Measurements from ENCODE around the gene CACNB1.
A peak's percentile ranks its signal among the peaks of the same experiment; 100 is the strongest.

Gene CACNB1

GRCh38 chr17:39200957-39201510 lies 3.6 kb upstream of the CACNB1 start:
- no peak for DNase-seq (ENCODE audit: low read depth)

DNA sequence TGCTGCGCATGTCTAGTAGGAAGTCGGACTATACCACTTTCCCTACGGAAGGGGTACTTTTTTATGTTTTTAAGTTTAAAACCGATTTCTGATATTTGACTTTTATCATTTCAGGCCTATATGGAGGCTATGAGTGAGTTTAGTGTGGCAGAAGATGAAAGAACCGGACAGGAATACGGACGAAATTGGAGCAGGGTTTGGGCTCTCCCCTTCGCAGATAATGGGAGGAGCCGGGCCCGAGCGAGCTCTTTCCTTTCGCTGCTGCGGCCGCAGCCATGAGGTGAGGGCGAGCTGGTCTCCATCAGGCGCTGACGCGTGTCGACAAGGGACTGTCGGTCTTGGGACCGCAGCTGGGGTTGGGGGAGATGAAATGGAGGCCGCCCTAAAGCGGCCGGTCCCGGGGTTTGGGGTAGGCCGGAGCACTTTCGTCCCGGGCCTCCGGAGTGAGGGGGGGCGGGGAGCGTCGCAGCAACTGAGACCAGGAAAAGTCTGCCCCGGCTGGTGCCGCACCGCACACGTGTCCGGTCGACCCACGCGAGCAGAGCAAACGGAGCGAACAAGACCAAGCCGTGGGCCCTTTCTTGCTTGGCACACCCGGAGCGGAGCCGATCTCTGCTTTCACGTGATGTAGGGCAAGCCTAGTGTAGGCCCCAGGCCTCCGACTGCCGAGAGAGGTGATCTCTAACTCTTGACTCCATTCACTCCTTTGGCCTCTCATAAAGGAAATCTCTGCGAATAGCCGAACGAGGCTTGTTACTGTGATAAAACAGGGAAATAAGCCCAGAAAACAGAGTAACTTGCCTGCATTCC lies 2.8 kb upstream of the CACNB1 start, which contains the start of gene RPL19:
RPL19 (plus strand) TSS at position 214 of the 810 bp plus-strand sequence; CDS start at position 276, 62 bp downstream.
- DNase-seq (ENCODE audit: low read depth) = peak; percentile 69

DNA sequence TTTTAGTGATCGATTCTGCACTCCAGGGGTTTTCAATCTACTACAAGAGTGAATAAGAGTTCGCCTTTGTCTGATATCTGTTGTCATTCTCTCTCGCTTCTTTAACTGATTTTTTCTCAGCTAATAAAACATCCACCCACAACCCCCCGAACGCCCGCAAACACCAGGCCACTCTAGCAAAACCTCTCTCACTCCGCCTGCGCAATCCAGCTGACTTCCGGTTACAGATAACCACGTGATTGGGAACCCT lies 2.3 kb upstream of the CACNB1 start:
- peak; percentile 80 for DNase-seq (ENCODE audit: low read depth)

DNA sequence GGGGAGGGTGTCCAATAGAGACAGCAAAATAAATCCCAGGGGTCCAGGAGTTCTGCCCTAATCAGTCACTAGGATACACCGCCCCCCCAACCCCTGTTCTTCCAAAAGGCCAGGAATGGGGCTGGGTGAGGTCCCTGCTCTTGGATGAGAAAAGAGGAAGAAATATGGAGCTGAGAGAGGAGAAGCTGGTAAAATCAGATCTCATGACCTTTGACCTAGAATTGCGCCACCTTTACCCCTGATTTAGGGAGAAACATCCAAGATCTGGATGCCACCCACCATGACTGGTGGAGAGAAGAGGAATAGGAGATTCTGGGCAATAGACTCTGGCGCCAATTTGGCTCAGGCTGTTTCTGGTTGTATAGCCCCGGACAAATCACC lies 707 bp upstream of the CACNB1 start:
- no peak for DNase-seq (ENCODE audit: low read depth)

DNA sequence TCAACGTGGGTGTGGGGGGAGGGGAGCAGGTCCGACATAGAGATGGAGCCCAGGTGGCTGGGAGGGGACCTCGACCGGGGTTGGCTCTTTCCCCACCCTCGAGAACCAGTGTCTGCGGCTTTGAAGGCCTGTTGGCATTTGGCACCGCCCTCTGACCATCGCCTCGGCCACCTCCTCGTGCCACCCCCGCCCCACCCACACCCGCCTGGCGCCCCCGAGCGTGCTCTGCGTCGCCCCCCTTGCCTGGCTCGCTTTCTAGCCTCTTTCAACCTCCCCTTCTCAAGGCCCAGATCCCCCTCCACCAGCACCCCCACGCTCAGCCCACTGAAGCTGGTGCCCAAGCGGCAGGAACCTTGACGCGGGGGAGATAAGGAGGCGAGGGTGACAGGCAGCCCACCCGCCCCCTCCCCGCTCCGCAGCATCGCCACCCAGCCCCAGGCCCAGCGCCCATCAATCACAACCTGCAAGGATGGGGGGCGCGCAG lies 619 bp downstream of the CACNB1 start:
- no peak for DNase-seq (ENCODE audit: low read depth)

DNA sequence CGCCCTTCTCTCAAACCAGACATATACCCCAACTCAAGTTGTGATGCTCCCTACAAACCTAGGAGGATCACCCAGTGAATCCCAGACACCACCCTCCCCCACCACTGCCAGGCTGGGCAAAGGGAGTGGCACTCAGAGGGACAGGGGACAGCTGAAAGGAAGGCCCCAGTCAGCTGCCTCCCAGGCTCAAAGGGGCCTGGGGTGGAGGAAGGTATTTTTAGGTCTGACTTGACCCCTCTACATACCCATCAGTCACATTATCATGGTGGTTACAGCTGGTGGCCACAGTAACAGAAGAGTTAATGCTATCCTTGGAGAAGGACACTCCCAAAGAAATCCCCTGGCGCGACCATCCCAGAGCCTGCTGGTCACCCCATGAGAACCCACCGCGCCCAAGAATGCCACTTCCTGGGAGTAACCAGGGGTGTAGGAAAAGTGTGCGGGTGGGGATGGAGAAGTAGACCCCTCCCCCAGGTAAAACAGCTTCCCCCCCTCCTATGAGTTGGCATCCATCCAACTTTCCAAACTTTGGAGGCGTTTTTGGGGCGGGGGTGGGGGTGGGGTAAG lies 1.1 kb downstream of the CACNB1 start:
- no peak for DNase-seq (ENCODE audit: low read depth)

- DNase-seq (ENCODE audit: low read depth) = no peak
Measured at GRCh38 chr17:39195568-39196160, 1.8 kb downstream of the CACNB1 start.

DNA sequence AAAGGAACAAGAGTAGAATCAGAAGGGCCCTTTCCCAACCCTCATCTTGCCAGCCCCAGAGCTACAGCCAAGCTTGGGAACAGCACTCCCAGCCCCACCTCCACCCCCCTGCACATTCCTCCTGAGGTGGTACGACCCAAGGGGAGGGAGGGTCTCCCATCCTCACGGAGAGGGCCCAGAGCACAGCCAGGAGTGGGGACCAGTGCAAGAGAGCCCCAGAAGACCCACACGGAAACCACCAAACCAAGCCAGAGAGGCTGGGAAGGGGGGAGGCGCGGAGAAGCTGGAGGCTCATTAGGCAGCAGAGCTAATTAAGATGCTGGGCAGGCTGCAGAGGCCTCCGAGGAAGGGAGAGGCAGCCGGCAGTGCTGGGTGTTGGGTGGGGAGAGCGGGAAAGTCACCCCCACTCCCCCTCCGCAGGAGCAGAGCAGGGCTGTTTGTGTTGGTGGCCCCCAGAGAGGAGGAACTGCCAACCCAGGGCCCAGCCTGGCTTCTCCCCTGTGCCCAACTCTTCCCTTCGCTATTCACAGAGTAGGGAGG lies 2.4 kb downstream of the CACNB1 start:
- no peak for DNase-seq (ENCODE audit: low read depth)

DNA sequence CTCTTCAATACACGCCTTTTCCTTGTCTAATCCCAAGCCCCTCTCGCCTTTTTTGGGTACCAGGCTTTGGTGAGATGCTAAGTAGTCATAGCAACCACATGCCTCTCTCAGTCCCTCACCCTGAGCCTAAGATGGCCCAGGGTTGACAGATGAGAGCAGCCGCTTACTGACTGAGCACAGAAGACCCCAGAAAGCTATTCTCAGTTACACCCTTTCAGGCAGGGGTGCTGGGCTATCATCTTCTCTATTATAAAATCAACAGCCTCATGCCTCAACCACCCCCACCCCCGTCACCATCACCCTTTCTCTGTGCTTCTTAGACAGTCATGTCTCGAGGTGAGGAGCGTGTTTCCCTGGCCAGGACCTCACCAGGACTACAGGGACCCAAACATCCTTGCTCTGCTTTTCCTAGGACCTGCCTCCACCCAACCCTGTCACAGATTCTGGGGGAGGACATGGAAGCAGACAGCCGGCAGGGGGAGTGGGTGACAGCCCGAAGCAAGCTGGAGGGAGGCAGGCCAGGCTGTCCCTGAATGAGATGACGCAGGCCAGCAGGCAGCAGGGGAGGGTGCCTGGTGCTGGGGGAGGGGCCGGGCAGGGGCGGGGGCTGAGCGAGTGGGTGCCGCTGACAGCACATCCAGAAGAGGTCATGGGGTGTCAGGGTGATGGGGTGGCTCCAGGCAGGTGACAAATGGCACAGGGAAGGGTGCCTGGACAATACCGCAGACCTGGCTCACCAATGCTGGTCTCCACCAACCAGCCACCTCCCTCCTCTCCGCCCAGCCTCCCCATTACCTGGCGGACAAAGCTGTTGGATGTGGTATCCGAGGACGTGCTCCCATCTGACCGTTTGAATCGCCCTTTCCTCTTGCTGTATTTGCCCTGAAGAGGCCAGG lies 3.1 kb downstream of the CACNB1 start:
- no peak for DNase-seq (ENCODE audit: low read depth)

DNA sequence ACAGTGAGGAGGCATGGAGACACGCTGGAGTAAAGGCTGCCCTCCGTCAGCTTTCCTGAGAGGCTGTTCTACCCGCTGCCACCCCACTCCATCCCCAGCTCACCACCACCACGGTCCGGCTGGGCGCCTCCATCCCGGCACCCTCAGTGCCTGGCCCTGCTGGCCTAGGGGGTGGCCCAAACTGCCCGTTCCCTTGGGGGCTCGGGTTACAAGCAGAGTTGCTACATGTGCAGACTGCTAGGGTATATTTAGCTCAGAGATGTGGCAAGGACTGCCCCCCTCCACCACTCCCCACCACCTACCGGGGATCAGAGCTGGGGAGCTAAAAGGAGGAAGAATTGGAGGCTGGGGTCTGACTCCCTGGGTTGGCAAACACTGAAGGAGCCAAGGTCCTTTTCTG lies 4.1 kb downstream of the CACNB1 start:
- DNase-seq (ENCODE audit: low read depth) = no peak

- no peak for DNase-seq (ENCODE audit: low read depth)
Measured at GRCh38 chr17:39192901-39193300, 4.6 kb downstream of the CACNB1 start.

DNA sequence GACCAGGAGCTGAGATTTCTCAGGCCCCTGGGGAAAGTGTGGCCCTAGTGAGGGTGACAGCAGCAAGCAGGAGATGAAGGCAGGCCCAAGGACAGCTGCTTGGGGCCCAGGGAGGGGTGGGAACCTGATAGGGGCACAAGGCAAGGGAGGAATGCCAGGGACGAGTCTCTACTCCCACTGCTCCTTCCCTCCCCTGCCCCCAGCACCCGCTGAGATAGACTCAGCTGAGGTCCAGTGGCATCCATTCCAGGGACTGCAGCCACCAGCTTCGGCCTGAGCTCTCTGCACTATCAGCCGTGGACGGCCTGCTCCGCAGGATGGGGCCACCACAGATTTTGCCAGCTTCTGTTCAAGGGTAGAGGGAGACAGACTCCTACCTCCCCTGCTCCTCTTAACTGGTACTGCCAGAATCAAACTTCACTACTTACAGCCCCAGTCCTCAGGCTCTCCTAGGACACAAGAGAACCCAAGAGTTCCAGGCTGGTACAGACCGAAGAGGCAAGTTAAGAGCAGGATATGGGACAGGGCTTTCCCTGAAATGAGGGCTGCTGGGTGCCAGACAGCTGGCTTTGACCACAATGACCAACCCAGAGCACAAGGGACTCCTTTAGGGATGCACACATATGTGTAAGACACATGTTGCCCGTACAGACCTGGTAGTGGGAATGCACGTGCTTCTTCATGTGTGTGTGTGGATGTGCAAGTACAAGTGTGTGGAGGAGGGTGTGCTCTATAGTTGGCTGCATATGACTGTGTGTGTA lies 5.5 kb downstream of the CACNB1 start:
- no peak for DNase-seq (ENCODE audit: low read depth)

DNA sequence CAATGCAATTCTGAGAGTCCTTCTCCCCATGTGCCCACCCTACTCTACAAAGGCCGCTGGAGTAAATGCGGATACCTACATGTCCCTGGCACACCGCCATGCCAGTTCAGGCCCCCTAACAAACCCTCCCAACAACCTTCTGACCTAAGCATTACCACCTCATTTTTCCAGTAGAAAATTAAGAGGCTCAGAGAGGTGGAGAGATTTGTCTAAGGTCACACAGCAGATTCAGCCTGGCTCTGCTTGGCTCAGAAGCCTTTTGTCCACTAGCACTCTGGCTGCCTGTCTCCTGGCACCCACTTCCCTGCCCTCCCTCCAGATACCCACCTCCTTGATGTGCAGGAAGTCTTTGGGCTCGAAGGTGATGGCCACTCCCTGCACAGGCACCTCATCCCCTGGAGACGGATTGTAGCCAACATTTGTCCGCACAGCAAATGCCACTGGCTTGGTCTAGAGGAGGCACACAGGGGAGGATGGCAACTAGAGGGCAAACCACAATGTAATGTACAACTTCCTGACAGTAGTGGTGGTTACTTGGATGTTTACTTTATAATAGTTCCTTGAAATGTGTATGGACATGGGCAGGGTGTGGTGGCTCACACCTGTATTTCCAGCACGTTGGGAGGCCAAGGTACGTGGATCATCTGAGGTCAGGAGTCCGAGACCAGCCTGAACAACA lies 10.2 kb downstream of the CACNB1 start:
- DNase-seq (ENCODE audit: low read depth) = no peak

- no peak for DNase-seq (ENCODE audit: low read depth)
Measured at GRCh38 chr17:39186481-39187002, 10.9 kb downstream of the CACNB1 start.

- no peak for DNase-seq (ENCODE audit: low read depth)
Measured at GRCh38 chr17:39183720-39184119, 13.7 kb downstream of the CACNB1 start.

- no peak for DNase-seq (ENCODE audit: low read depth)
Measured at GRCh38 chr17:39183045-39183444, 14.4 kb downstream of the CACNB1 start.

DNA sequence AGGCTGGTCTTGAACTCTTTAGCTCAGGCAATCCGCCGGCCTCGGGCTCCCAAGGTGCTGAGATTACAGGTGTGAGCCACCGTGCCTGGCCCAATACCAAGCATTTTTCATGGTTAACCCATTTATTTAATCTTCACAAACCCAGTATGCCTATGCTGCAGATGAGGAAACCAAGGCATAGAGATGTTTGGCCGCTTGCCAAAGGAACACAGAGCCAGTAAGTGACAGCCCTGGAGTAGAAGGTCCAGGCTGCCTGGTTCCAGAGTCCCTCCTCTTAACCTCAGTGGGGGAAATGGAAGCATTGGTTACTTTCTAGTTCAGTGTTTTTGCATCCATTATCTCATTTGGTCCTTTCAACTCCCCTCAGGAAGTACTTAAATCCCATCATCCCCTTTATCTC lies 16.2 kb downstream of the CACNB1 start:
- no peak for DNase-seq (ENCODE audit: low read depth)

- DNase-seq (ENCODE audit: low read depth) = no peak
Measured at GRCh38 chr17:39178536-39178935, 18.9 kb downstream of the CACNB1 start.

GRCh38 chr17:39177256-39177655 lies 20.2 kb downstream of the CACNB1 start:
- no peak for DNase-seq (ENCODE audit: low read depth)

DNA sequence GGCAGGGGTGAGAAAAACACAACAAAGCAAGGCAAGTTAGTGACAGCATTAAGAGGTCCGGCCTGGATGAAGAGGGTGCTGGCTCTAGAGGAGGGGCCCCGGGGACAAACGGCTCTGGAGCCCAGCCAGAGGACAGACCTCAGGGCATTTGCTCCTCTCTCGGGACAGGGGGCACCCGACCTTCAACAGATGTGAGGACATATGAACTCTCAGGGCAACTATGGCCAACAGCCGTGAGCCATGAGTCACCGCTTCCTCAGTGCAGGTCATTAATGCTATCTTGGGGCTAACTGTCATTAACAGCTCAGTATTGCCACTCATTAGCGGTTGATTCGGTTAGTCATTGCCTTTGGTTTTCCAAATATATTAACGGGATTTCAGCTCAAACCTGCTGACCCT lies 21.8 kb downstream of the CACNB1 start:
- DNase-seq (ENCODE audit: low read depth) = no peak
